NOMO-1 (cell line): ENCODE results near the gene LRRC28.
A peak's percentile ranks its signal among the peaks of the same experiment; 100 is the strongest.

Experiments used
- DNase-seq, 2 experiments: peaks; one replicate each; lab custom pipeline; 2025; ENCODE audit not compliant: unreplicated experiment in 2 of 2; lab: John Stamatoyannopoulos, UW

The LRRC28 gene

DNA sequence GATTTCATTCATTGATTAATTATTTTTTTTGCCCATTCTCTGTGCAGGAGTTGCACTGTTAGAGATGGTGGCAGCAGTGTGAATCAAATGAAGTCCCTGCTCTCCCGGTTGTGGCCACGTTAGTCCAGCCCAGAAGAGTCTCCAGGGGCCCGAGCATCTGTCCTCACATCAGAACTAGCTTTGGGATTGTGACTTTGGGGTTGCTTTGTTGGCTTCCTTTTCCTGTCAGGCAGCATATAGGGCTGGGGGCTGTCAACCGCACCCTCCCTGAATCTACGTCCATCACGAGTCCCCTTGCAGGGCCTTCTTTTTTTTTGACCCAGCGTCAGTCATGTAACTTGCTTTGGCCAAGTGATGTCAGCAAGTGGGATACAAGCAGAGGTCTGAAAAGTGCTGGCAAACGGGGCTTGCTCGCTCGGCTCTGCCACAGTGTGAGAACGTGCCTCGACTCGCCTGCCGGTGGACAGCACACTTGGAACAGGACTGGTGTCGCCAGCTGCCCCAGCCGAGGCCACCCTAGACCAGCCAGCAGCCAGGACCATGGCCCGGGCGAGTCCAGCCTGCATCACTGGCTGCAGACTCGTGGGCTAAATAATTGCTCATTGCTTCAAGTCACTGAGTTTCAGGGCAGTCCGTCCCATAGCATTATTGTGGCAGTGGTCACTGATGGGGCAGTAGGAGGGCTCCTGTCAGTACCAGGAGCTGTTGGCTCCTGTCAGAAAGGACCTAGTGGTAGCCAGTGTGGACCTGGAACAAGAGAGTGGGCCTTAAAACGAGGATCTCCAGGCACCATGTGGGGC is 162.9 kb downstream of the LRRC28 start:
- no peak for DNase-seq

GRCh38 chr15:99414755-99415731 is 163.8 kb downstream of the LRRC28 start:
- DNase-seq, result no peak

DNA sequence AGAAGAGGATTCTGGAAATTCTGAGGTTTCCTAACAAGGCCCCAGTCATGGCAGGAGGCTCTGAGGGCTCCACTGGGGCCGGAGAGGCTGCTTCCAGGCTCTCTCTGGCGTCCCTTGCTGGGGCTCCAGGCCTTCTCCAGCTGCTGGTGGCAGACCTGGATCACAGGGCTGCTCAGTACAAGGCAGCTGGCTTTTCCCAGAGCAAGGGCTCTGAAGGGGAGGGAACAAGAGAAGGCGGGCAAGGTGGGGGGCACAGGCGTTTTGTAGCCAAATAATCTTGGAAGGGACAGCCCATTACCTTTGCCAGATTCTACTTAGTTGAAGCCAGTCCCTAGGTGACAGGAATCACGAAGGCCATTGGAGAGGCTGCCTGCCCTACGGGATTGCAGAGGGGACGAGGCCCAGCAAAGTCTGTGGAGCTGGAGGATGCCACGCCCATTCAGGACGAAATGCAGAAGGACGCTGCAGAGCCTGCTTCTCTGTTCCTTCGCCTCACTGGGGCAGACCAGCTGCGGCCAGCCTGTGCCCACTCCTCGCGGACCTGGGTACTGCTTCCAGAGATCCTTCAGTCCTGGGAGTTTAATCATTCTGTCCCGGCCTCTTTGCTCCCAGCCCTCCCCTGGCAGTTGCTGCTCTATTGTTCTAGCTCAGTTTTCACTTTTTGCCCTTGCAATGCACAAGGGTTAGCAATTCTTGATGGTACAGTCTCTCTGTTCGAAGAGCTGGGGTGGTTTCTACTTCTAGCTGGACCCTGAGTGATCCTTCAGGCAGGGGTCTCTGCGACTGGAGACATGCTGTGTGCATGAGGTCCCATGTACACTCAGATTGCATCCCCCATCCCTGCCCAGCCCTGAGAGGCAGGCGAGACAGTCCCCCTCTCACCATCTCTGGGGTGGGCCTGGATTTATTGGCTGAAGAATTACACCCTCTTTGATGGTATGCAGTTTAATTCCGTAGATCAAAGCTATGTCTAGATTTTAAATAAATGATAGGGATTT is 165.2 kb downstream of the LRRC28 start:
- DNase-seq, result no peak

GRCh38 chr15:99421172-99421656 is 169.9 kb downstream of the LRRC28 start:
- DNase-seq, result no peak

DNA sequence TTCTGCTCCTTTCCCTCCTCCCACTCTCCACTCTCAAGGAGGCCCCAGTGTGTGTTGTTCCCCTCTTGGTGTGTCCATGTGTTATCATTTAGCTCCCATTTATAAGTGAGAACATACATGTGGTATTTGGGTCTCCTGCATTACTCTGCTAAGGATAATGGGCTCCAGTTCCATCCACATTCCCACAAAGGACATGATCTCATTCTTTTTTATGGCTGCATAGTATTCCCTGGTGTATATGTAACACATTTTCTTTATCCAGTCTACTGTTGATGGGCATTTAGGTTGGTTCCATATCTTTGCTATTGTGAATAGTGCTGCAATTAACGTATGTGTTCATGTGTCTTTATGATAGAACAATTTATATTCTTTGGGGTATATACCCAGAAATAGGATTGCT is 170.5 kb downstream of the LRRC28 start:
- DNase-seq, result no peak

DNA sequence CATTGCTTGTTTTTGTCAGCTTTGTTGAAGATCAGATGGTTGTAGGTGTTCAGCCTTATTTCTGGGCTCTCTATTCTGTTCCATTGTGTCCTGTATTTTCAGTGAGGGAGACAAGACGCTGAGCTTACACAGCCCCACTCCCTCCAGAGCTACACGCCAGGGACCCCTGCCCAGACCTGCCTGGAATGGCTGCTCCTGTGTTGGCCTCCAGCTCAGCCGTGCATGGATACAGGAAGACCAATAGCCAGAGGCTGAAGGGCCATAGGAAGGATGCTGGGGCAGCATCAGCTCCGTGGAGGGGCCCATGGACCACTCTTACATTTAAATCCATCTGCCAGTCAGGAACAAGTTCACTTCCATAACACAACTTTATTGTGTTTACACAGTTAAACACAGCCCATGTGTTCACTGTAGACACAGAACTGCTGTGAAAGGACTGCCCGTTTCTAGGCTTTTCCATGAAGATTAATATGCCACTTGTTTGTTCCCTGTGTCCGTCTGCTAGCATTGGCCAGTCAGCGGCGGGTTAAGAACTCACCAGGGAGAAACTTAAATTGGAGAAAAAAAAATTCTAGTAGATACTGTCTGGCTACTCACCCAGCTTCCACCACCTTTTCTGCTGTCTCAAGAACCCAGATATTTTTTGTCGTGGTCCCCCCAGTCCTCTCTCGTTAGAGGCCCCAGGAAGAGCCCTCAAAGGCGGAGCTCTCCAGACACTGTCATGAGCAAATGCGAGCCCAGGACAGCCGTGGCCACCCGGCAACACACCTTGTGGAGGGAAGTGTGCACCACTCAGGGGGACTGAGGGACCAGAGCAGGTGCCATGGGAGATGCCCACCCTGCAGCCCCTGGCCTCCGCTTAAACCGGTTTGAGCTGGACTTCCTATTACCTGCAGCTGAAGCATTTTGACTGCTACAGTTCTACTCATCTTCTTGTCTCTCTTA is 172.2 kb downstream of the LRRC28 start:
- no peak for DNase-seq

- no peak for DNase-seq
Measured at GRCh38 chr15:99424131-99424571, 172.9 kb downstream of the LRRC28 start.

DNA sequence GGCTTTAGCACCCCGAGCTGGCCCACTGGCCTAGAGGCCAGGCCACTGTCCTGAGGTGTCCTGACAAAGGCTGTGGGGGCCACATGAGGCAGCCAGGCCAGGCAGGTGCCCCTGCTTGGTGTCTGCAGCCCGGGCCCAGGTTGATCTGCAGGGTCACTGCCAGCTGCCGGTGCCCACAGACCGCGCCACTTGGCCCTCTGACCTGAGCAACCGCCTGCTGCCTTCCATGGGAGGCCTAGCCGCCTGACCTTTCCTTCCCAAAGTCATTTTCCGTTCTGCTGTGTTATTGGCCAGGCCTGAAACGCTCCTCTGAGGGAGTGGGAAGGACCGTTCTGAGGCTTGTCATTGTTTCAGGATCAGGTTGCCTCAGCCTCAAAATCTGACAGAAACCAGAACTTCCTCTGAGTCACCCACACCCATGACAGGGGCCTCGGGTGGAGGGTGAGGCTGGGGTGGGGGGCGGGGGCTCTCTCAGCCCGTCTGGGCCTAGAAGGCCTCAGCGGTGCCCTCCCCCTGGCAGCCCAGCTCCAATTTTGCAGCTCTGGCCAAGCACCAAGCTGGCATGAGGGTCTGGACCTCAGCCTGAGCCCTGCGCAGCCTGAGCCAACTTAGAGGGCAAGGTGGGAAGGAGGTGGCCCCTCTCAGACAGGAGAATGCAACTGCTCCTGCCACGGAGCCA is 173.8 kb downstream of the LRRC28 start:
- peak; percentile 32 to 38 for DNase-seq

GRCh38 chr15:99425657-99426301 is 174.5 kb downstream of the LRRC28 start:
- DNase-seq, result no peak

- no peak for DNase-seq
Measured at GRCh38 chr15:99426431-99427105, 175.3 kb downstream of the LRRC28 start.

GRCh38 chr15:99427210-99427609 is 175.9 kb downstream of the LRRC28 start:
- DNase-seq, result no peak

DNA sequence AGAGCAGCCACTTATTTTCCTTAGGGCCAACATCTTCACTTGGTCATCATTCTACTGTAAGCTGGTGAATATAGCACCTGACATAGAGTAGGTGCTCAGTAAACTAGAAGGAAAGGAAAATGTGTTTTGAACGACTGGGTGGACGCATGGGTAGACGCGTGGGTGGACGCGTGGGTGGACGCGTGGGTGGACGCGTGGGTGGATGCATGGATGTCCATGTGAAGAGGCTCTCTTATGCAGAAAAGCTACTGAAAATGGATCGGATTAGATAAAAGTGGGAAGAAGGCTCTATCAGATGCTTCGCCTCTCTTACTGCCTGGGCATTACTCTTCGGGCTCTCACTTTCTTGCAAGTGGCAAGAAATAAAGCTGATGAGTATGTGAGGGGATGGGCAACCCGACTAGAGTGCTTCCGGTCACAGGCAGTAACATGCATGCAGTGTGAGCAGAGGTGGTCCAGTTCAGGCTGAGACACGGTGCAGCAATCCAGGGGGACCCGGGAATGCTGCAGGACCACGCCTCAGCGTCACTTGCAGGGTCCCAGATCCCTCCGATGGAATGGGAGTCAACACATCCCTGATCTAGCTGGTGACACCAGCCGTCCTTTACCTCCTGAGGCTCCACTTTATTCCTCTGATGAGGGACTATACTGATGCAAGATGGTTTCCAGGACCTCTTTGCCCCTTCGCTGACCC is 176.5 kb downstream of the LRRC28 start:
- no peak for DNase-seq

DNA sequence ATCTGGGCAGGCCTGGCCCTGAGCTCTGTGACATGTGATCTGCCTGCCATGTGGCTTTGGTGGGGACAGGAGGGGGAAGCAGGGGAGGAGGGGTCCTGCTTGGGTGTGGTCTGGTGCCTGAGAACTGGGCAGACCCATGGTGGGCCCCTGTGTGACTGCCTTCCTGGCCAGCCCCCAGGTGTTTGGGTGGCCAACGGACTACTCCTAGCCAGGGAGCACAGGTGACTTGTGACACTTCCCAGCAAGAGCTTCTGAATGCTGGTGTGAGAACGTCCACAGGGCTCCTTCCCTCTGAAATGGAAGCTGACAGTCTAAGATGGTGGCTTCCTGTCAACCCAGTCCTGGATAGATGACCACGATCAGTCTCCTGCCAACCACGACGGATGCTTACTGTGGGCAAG is 178.4 kb downstream of the LRRC28 start:
- DNase-seq, result no peak

GRCh38 chr15:99430881-99431401 is 179.7 kb downstream of the LRRC28 start:
- DNase-seq, result no peak

DNA sequence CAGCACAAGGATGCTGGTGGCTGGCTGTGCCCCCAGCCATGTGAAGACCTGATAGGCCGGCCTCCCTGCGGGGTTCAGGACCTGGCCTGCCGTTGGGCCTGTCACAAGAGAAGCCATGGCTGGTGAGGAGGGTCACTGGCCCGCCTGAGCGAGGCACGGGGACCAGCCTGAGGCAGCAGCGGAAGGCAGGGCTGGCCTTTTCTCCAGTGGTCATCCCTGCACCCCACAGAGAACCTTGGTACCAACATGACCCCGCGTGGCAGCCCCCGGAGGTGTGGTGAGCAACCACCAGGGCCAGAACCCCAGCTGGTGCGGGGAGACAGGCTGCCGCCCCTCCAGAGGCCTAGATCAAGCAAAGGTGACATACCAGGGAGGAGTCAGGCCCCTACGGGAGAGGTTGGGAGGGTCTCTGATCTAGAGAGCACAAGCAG is 180.4 kb downstream of the LRRC28 start:
- DNase-seq, result no peak

DNA sequence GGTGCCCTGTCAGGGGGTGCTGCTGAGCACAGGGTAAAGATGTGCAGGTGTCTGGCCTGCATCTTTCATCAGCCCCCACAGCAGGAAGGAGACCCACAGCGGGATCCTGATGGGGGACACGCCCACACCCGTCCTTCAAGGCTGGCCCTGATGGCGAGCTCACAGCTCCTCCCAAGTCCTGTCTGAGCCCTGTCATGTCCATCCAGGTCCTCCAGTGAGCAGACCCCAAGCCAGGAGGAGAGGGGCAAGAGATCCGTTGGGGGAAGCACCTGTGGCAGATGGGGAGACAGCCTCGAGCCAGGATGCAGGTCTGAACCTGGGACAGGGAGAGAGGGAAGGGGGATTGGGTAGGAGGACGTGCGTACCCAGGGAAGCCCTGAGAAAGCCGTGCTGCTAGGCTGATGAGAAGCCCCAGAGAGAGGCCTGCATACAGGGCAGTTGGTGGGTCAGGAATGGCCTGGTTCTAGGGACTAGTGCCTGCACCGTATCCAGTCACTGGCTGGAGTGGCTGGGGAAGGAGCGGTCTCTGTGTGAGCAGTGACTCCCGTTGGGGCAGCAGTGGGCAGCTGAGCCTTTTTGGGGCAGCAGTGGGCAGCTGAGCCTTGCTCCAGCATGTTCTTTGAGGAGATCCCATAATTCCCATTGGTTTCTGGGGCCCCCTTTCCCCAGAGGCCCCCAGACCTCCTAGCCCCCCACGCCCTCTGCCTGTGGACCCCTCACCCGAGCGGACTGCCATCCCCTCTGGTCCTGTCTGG is 181.2 kb downstream of the LRRC28 start:
- DNase-seq, result no peak
